Mononuclear cell (primary cell): Measurements from ENCODE around the gene LRMDA. TPM values are rescaled to one million over a fixed set of nuclear protein-coding genes. Genes with fewer than 3 reads are reported as not detected.

Experiments used
- H3K27me3 ChIP-seq: 2 replicates; pipeline ENCODE4 v1.6.0; 2011; ENCODE audit warnings: low read length, control low read depth; ENCODE audit not compliant: insufficient read depth
- H3K4me1 ChIP-seq: 2 replicates; pipeline ENCODE4 v1.5.1; 2011; ENCODE audit warnings: mild to moderate bottlenecking, low read length, control low read depth; ENCODE audit not compliant: insufficient read depth
- H3K4me3 ChIP-seq: 2 replicates; pipeline ENCODE4 v1.5.1; 2011; ENCODE audit warnings: mild to moderate bottlenecking, low read length, moderate library complexity
- H3K9me3 ChIP-seq: 2 replicates; pipeline ENCODE4 v1.5.1; 2011; ENCODE audit warnings: low read depth, mild to moderate bottlenecking, control low read depth, low read length
- total RNA-seq: library from RNA; depleted of rRNA; stranded (reverse); fragments of >200 nt; gene quantifications from one replicate; pipeline ENCODE4 v1.2.3, GENCODE V29; 2012

The LRMDA gene
- total RNA-seq, 1 donor, result 7.6 TPM

GRCh38 chr10:76029782-76030181 lies 598.4 kb downstream of the LRMDA start:
- H3K4me1 ChIP-seq, result no peaks in the 10 kb centered on the region

GRCh38 chr10:76031099-76031498 lies 599.7 kb downstream of the LRMDA start:
- no peak overlapping the region for H3K4me3 ChIP-seq
- H3K4me1 ChIP-seq, result no peaks in the 10 kb centered on the region
- H3K9me3 ChIP-seq, result no peaks in the 10 kb centered on the region
- no peaks in the 10 kb centered on the region for H3K27me3 ChIP-seq

More at GRCh38 chr10:76029782-76030181, 598.4 kb downstream of the LRMDA start:
- no peak overlapping the region for H3K4me3 ChIP-seq
- H3K9me3 ChIP-seq, result no peaks in the 10 kb centered on the region
- H3K27me3 ChIP-seq, result no peaks in the 10 kb centered on the region

GRCh38 chr10:76031769-76032699 lies 600.6 kb downstream of the LRMDA start:
- Histone ChIP-seq H3K9me3 (no peaks in the 10 kb centered on the region), H3K4me1 (no peaks in the 10 kb centered on the region), H3K4me3 (no peak overlapping the region), H3K27me3 (no peaks in the 10 kb centered on the region)

GRCh38 chr10:76032700-76033039 lies 601.2 kb downstream of the LRMDA start:
- no peaks in the 10 kb centered on the region for H3K27me3 ChIP-seq
- no peaks in the 10 kb centered on the region for H3K4me1 ChIP-seq
- H3K9me3 ChIP-seq, result no peaks in the 10 kb centered on the region
- no peak overlapping the region for H3K4me3 ChIP-seq

- no peaks in the 10 kb centered on the region for H3K9me3 ChIP-seq
- H3K4me1 ChIP-seq, result no peaks in the 10 kb centered on the region
- no peaks in the 10 kb centered on the region for H3K27me3 ChIP-seq
- H3K4me3 ChIP-seq, result no peak overlapping the region
Measured at GRCh38 chr10:76033457-76034196, 602.2 kb downstream of the LRMDA start.

- no peak overlapping the region for H3K4me3 ChIP-seq
- H3K4me1 ChIP-seq, result no peaks in the 10 kb centered on the region
- no peaks in the 10 kb centered on the region for H3K9me3 ChIP-seq
- no peaks in the 10 kb centered on the region for H3K27me3 ChIP-seq
Measured at GRCh38 chr10:76034353-76035205, 603.2 kb downstream of the LRMDA start.

- no peak overlapping the region for H3K4me3 ChIP-seq
- no peaks in the 10 kb centered on the region for H3K4me1 ChIP-seq
- H3K9me3 ChIP-seq, result no peaks in the 10 kb centered on the region
- H3K27me3 ChIP-seq, result no peaks in the 10 kb centered on the region
Measured at GRCh38 chr10:76035206-76036110, 604.0 kb downstream of the LRMDA start.

- no peak overlapping the region for H3K4me3 ChIP-seq
- no peaks in the 10 kb centered on the region for H3K27me3 ChIP-seq
- H3K9me3 ChIP-seq, result no peaks in the 10 kb centered on the region
- H3K4me1 ChIP-seq, result no peaks in the 10 kb centered on the region
Measured at GRCh38 chr10:76036111-76036940, 604.9 kb downstream of the LRMDA start.

GRCh38 chr10:76036962-76037361 lies 605.5 kb downstream of the LRMDA start:
- Histone ChIP-seq H3K4me1 (no peaks in the 10 kb centered on the region), H3K27me3 (no peaks in the 10 kb centered on the region), H3K4me3 (no peak overlapping the region), H3K9me3 (no peaks in the 10 kb centered on the region)

- Histone ChIP-seq H3K9me3 (no peaks in the 10 kb centered on the region), H3K4me1 (no peaks in the 10 kb centered on the region), H3K4me3 (no peak overlapping the region), H3K27me3 (no peaks in the 10 kb centered on the region)
Measured at GRCh38 chr10:76037531-76038155, 606.2 kb downstream of the LRMDA start.

- Histone ChIP-seq H3K4me3 (no peak overlapping the region), H3K27me3 (no peaks in the 10 kb centered on the region), H3K9me3 (no peaks in the 10 kb centered on the region), H3K4me1 (no peaks in the 10 kb centered on the region)
Measured at GRCh38 chr10:76038696-76039095, 607.3 kb downstream of the LRMDA start.

GRCh38 chr10:76040107-76040829 lies 608.8 kb downstream of the LRMDA start:
- H3K4me3 ChIP-seq, result no peak overlapping the region
- no peaks in the 10 kb centered on the region for H3K27me3 ChIP-seq
- no peaks in the 10 kb centered on the region for H3K9me3 ChIP-seq
- no peaks in the 10 kb centered on the region for H3K4me1 ChIP-seq

GRCh38 chr10:76040830-76041220 lies 609.4 kb downstream of the LRMDA start:
- Histone ChIP-seq H3K4me3 (no peak overlapping the region), H3K9me3 (no peaks in the 10 kb centered on the region), H3K27me3 (no peaks in the 10 kb centered on the region), H3K4me1 (no peaks in the 10 kb centered on the region)
